HG03064 (cell line): ENCODE results near the gene CARD11.

Source experiments
- ATAC-seq: cut with Tn5 transposase; IDR thresholded peaks from one replicate; pipeline ENCODE4 v1.9.1; 2021; ENCODE audit warnings: low read depth; ENCODE audit not compliant: unreplicated experiment

CARD11 gene

DNA sequence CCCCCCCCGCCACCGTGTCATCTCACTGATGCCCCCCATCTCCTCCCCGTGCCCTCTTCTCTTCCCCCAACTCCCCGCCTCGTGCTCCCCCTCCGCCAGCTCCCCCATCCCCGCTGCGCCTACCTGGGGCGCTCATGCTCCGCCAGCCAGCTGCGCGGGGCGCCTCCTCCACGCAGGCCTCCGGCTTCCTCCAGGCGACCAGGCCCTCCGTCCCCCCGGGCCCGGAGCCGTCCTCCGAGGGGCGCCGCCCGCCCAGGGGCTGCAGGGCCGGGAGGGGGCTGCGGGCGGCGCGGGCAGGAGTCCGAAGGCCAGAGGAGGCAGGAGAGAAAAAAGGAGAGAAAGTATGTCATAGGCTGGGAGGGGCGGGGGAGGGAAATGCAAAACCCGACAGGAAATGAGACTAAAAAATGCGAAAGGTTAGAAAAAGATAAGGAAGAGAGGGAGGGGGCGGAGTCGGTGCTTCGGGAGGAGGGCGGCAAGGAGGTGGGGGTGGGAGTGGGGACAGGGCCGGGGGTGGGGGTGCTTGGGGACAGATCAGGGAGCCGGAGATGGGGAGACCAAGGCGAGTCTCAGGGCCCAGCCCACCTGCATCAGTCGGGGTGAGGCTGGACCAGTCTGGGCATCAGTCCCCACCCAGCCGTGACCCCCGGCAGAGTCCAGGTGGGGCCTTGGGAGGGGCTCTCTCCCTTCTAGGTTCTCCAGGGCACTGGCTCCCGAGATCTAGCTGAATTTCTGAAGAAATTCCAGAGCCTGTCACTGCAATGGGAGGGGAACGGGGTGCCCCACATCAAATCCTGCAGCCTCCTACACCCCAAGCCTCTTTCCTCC is at the start of gene CARD11:
Gene CARD11 (minus strand): TSS at position 324 of the 828 bp plus-strand sequence. CDS start 85,361 bp downstream, outside the sequence.
- no peak for ATAC-seq

GRCh38 chr7:3092468-3092867 is 48.8 kb upstream of the CARD11 start:
- peak; percentile 83 for ATAC-seq

DNA sequence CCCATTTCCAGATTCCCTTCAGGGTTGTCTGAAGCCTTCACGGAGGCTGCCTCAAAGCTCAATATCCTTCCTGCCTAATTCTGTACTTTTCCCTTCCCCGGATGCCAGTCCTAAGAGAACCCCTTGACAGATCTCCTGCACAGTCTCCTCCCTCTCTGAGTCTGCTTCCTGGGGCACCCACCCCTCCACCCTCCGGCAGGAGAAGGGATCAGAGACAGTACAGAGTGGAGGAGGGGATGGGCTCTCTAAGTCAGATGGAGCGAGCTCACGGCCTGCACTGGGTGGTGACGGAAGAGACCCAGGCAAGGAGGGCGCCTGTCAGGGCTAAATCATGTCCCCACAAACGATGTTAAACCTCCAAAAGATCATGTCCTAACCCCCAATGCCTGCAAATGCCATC is 48.0 kb upstream of the CARD11 start:
- ATAC-seq: no peak

DNA sequence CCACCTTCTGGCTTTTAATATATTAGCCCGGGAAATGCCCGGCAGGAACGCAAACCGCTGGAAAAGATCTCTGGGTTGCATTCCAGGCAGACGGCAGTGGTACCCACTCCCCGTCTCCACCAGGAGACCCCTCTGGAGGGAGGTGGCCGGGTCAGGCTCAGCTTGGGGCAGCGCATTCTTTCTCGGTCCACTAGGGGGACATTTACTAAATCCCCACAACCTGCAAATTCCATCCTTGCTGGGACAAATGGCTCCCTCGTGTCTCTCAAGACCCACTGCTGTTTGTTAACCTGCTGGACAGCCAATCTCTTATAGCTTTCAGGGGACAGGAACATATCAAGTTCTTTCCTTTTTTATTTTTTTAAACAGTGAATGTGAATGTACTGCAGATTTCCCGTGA is 45.8 kb upstream of the CARD11 start:
- no peak for ATAC-seq

DNA sequence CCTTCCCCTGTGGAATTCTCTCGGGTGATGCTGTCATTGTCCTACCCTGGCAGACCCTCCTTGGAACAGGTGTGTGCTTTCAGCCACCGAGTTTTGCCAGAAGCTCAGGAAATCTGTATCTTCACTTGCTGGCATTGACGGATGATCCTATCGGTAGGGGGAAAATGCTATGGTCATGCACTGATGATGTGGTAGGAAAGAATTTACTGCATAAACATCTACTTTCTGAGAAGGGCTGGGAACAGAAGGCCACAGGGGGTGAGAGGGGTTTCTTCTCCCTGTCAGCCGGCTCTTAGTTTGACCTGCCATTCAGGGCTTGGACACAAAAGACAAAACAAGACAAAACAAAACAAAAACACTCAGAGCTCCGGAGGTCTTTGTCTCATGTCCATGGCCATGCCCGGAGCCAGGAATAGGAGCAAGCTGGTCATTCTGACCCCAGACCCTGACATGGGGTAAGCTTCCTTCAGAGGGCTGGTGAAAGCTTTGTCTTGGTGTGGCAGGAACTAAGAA is 43.6 kb upstream of the CARD11 start:
- no peak for ATAC-seq

DNA sequence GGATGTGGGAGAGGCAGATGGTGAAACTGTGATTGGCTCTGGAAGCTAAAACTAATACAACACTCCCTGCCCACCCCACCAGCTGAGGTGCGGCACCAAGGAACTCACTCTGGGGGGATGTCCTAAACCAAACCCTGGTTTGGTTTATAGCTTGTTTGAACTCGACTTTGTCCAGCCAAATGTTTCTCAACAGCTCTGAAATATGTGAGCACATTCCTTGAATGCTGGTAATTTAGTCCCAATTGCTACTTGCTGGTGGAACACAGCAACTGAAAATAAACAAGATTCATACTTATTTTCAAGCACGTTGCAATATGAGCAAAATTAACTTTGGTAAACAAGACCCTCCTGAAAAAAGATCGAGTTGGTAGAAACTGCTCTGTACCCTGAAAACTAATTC is 39.7 kb upstream of the CARD11 start:
- no peak for ATAC-seq

DNA sequence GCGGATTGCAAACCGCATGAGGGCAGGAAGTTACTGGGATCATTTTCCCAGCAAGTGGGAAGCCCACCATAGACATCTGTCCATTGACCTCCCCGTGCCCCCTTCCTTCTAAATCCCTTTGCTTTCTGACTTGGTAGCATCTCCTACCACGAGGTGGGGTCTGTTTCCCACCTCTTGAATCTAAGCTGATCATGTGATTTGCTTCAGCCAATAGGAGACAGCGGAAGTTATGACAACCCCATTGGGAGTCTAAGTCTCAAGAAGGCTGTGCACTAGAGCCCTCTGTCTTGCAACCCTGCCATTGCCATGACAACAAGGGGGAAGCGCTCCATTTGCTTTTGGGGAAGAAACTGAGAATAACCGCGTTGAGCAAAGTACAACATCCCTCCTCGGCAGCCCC is 39.2 kb upstream of the CARD11 start:
- ATAC-seq: no peak

GRCh38 chr7:3082386-3082785 is 38.7 kb upstream of the CARD11 start:
- no peak for ATAC-seq

- ATAC-seq: no peak
Measured at GRCh38 chr7:3080106-3080505, 36.4 kb upstream of the CARD11 start.

DNA sequence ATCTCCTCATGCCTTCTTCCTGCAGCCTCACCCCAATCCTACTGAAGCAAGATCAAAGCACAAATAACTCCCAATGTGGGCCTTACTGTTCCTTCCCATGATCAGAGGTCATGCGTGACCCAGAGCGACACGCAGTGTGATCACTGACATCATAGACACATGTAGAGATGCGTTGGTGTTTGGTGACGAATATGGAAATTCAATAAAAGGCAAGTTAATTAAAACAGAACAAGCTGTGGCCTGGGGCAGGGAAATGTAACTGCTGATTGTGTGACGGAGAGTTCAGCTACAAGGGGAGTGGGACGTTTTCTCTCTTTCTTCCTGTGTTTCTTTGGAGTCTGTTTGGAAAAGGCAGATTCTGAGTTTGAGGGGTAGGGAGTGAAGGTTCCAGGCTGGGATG is 34.8 kb upstream of the CARD11 start:
- no peak for ATAC-seq

DNA sequence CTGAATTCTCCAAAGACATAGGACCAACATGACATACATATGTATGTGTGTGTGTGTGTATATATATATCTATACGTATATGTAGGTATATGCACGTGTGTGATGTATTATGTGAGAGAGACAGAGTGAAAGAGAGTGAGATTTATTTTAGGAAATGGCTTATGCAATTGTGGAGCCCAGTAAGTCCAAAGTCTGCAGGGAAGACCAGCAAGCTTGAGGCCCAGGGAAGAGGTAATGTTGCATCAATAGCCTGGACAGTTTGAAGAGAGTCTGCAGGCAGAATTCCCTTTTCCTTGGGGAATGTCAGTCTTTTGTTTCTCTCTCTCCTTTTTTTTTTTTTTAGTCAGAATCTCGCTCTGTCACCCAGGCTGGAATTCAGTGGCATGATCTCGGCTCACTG is 33.0 kb upstream of the CARD11 start:
- no peak for ATAC-seq

DNA sequence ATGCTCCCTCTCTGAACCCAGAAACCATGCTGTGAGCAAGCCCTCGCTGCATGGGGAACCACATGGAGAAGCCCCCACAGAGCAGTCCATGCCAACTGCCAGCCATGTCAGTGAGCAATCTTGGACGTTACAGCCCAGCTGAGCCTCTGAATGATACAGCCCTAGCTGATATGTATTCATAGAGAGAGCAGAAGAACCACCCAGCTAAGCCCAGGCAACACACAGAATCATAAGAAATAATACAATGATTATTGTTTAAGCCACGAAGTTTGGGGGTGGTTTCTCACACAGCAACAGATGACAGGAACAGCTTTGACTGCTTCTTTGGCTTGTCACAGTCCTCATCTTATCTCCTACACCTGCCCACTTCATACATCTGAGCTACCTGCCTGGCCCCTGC is 32.5 kb upstream of the CARD11 start:
- ATAC-seq: no peak

DNA sequence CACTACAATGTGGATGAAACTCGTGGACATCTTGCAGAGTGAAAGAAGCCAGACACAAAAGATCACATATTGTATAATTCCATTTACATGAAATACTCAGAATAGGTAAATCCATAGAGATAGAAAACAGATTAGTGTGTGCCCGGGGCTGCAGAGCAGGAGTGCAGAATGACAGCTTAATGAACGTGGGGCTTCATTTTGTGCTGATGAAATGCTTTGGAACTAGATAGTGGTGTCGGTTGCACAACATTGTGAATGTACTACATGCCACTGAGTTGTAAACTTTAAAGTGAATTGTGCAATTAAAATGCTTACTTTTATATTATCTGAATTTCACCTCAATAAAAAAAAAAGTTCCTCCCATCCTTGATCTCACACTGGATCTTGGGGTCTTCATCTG is 31.8 kb upstream of the CARD11 start:
- no peak for ATAC-seq

- no peak for ATAC-seq
Measured at GRCh38 chr7:3074459-3074821, 30.8 kb upstream of the CARD11 start.

DNA sequence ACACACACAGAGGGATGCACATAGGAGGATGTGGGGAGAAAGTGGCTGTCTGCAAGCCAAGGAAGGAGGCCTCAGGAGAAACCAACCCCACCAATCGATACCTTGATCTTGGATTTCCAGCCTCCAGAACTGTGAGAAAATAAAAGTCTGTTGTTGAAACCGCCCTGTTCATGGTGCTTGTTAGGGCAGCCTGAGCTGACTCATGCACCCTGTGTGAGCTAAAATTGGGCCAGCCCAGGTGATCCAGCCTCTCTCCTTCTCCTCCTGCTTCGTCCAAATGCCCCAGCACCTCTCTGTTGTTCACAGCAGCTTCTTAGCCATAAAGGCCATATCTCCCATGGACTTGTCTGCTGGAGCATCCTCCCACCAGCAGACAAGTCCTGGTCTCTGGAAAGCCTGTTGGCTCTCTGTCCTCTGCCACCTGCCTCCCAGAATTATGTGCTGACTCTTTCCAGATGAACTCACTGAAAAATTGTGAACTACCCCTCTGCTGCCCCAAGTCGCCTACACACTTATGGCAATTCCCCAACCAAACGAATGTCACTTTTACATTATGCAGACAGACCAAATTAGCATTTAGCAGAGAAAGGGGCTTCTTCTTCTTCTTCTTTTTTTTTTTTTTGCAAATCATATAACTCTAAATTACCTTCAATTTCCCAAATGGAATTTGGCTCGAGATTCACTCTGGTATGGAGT is 30.2 kb upstream of the CARD11 start:
- no peak for ATAC-seq

GRCh38 chr7:3070908-3071307 is 27.2 kb upstream of the CARD11 start:
- ATAC-seq: no peak

GRCh38 chr7:3069771-3070449 is 26.2 kb upstream of the CARD11 start:
- ATAC-seq: no peak

DNA sequence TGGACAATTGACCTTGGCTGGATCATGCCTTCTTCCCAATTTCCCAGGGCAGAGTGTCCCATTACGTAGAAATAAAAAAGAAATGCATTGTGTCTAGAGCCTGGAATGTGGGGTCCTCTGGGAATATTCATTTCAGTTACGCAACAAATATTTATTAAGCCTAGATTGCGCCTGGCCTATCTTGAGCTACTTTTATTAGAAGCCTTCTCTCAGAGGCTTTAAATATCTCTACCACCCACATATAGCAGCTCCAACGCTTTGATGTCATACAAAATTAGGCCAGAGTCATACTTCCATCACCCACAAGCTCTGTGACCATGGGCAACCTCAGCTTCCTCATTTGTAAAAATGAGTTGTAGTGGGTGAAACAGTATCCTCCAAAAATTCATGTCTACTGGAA is 24.9 kb upstream of the CARD11 start:
- ATAC-seq: no peak

DNA sequence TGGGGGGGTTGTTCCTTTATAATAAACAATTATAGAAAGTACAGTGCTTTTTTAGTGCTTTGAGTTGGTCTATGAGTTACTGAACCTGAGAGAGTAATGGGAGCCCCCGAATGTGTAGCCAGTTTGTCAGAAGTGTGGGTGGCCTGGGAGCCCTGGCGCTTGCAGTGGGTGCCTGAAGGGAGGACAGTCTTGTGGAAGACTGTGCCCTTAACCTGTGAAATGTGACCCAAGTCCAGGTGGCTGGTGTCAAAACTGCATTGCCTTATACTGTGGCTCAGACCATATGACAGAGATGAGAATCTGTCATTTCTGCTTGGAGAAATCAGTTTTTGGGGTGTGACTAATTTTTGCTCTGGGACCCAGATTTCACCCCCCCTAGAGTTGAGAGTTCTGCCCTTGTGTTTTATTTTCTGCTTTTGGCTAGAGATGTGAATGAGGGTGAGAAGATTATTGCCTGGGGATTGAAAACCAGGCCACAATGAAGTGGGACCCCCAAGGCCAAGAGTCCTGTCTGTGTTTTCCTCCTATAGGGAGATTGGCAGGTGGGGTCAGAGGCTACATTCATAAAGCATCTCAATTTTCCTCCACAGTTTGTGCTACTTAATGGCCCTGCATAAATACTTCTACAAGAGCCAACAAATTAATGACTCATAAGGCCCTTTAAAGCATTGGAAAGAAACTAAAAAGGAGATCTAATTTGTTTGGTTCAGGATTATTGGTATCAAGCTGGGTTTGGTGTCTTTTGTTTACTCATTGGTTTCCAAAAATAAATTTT is 24.1 kb upstream of the CARD11 start:
- no peak for ATAC-seq

DNA sequence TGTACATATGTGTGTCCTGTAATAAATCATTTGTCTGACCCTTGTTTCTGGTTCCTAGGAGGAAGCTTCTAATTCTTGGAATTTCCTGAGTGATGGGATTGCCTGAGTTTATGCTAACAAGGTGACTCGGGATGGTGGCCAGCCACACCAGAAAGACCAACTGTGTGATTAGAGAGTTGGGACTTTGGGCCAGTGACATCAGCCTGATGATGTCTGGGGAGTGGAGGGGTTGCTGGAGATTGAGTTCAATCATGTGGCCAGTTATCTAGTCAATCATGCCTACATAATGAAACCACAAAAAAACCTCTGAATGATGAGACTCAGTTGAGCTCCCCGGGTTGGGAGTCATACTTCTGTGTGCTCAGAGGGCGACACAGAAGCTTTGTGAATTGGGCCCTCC is 23.5 kb upstream of the CARD11 start:
- no peak for ATAC-seq

DNA sequence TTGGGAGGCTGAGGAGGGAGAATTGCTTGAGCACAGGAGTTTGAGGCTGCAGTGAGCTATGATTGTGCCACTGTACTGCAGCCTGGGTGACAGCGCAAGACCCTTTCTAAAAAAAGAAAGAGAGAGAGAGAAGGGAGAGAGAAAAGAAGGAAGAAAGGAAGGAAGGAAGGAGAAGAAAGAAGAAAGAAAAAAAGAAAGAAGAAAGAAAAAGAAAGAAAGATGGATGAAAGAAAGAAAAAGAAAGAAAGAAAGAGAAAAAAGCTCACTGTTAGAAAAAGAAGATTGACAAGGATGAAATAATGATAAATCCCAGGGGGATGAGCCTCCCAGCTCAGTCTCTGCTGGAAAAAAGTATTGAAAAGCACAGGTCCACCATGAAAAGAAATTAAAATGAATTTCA is 22.8 kb upstream of the CARD11 start:
- ATAC-seq: no peak
